Measurements from ENCODE around the gene IQCN.
A peak's percentile ranks its signal among the peaks of the same experiment; 100 is the strongest.

- no peak for TF ChIP-seq POLR2A (IDR thresholded peaks at IDR 0.05; ENCODE audit: low read depth, low read length)
- no peak for TF ChIP-seq TAF1 (IDR thresholded peaks at IDR 0.05; ENCODE audit: borderline replicate concordance, low read depth, low read length)
- TF ChIP-seq POLR2AphosphoS5 (IDR thresholded peaks at IDR 0.05; ENCODE audit: low read depth, low read length) = 0 out of 2 replicates have a peak, but pooled peaks have one; percentile 3
Measured at GRCh38 chr19:18279266-18279515, 4.9 kb upstream of the IQCN start.

All from GM12892 (cell line).